ENCODE results near the gene SPDYE6.
A peak's percentile ranks its signal among the peaks of the same experiment; 100 is the strongest.
"Not testable (repeated sequence)": the region's sequence is repeated elsewhere in the genome, so short reads cannot be mapped to it uniquely, and the experiment has no call there.

Gene SPDYE6, protein sequence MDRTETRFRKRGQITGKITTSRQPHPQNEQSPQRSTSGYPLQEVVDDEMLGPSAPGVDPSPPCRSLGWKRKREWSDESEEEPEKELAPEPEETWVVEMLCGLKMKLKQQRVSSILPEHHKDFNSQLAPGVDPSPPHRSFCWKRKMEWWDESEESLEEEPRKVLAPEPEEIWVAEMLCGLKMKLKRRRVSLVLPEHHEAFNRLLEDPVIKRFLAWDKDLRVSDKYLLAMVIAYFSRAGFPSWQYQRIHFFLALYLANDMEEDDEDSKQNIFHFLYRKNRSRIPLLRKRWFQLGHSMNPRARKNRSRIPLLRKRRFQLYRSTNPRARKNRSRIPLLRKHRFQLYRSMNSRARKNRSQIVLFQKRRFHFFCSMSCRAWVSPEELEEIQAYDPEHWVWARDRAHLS

DNA sequence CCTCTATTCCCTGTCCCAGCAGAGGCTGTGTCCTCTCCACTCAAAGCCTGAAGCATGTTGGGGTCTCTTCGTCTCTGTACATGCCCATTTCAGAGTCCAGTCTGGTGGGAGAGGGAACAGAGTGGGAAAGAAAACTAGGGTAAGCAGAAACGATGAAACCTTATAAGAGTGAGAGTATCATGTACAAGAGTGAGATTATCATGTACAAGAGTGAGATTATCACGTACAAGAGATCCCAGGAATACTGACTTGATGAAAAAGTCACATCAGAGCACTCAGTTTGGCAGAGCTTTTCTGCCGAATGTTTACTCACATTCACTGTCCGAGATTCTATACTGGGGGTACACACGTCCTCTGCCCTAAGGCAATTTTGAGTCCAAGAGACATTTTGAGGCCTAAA, at the start of gene SPDYE6:
Gene SPDYE6 (minus strand): TSS at position 101 of the 400 bp plus-strand sequence. CDS start 421 bp downstream, outside the sequence.
- DNase-seq, result not testable (repeated sequence)

DNA sequence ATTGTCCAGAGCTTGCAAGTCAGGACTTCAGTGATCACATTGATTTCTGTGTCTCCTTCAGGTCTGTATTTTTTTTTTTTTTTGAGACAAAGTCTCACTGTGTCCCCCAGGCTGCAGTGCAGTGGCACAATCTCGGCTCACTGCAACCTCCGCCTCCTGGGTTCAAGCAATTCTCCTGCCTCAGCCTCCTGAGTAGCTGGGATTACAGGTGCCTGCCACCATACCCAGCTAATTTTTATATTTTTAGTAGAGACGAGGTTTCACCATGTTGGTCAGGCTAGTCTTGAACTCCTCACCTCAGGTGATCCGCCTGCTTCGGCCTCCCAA, 48.6 kb upstream of the SPDYE6 start:
- not testable (repeated sequence) for DNase-seq

DNA sequence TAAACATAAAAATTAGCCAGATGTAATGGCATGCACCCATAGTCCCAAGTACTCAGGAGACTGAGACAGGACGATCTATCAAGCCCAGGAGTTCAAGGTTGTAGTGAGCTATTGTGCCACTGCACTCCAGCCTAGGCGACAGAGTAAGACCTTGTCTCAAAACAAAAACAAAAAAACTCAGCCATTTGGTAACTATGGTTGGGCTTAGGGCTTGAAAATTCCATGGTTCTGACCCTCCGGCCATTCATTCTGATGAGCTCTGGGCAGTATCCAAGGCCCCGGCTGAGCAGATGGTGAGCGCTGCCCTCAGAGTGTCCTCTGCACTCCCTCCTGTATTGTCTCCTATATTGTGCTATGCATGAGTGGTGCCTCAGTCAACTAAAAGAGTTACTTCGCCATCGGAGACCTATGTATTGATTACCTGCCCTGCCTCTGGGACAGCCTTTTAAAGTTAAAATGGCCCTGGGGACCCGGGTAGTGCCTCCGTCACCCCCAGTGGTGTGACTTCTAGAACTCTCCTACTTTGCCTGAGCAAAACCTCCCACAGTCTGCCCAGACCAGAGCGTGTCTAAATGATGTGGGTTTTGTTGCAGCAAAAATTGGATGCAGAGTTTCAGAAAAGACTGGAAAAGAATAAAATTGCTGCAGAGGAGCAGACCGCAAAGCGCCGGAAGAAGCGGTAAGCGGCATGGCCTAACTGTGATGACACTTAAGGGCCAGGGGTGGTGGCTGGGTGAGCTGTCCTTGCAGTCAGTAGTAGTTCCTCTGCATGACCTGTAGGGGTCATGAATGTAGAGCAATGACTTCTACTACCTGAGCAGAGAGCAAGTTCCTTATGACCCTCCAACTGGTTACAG, 48.0 kb upstream of the SPDYE6 start:
- DNase-seq, result peak; percentile 19

DNA sequence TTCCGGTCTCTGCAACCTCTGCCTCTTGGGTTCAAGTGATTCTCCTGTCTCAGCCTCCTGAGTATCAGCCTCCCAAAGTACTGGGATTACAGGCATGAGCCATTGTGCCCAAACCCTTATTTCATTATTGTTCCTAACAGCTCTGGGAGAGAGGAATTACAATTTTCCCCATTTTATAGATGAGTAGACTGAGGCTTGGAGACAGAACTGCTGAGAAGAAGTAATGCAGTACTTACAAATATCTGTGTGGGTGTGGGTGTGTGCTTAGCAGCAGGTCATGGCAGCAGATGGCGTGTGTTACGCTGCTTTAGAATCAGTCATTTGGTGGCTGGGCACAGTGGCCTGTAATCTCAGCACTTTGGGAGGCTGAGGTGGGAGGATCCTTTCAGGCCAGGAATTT, 47.3 kb upstream of the SPDYE6 start:
- DNase-seq, result no peak

DNA sequence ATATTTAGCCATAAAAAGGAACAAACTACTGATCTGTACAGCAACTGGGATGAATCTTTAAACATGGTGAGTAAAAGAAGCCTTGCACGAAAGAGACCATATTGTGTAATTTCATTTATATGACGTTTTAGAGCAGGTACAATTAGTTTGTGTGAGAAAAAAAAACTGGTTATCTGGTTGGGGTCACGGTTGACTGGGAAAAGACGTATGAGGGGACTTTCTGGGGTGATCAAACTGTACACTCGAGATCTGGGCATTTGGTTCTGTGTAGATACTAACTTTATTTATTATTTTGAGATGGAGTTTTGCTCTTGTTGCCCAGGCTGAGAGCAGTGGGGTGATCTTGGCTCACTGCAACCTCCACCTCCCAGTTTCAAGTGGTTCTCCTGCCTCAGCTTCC, 44.1 kb upstream of the SPDYE6 start:
- no peak for DNase-seq

DNA sequence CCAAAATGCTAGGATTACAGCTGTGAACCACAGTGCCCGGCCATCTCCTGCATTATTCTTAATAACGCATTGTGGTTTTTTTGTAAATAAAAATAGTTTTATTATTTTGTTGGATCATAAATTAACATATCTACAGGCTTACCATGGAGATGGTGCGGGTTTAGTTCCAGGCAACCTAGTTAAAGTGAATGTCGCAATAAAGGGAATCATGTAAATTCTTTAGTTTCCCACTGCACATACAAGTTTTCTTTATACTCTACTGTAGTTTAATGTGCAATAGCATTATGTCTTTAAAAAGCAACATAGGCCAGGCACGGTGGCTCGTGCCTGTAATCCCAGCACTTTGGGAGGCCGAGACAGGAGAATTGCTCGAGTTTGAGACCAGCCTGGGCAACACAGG, 42.3 kb upstream of the SPDYE6 start:
- DNase-seq, result no peak

DNA sequence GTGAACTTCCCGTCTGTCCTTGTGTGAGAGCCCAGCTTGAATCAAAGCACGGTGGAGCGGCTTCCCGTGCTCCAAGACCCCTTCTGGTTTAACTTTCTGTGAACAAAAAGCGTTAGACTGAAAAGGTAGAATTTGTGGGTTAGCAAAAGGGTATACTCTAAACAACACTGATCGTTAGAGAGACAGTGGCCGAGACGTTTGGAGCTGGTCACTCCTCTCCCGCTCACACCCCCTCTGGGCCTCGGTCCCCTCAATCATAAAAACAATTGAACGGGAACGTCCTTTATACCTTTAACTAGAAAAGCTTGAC, 40.4 kb upstream of the SPDYE6 start:
- DNase-seq, result no peak

DNA sequence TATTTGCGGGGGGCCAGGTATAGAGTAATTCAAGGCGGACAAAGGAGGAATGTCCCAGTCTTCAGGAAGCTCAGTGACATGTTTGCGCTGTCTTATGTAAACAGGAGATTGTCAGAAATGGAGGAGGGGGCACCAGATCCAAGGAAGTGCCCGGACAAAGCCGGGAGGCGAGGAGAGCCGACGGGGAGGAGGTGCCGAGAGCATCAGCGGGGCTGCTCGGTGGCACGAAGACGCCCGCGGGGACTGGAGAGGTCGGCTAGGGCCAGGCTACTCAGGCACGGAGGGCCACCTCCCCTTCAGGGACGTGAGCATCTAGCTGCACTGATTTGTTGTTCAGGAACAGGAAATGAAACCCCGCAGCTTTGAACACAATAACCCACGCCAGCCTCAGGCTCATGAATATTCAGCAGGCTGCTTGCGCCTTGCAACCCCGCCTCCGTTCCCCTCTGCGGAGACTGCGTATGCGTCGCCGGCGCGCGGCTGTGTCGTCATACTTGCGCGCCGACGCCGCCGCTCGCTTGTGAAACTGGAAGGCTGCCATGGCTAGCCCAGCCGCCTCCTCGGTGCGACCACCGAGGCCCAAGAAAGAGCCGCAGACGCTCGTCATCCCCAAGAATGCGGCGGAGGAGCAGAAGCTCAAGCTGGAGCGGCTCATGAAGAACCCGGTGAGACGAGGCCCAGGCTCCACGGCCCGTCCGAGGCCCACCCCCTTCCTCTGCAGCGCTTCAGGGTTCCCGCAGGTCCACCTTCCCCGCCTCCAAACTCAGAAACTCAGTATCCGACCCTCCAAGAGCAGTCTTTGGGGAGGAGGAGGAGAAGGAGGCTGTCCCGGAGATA, 39.8 kb upstream of the SPDYE6 start, which contains the start of gene PRKRIP1:
Gene PRKRIP1 (plus strand): TSS at position 491 of the 837 bp plus-strand sequence. CDS start 49 bp downstream, at position 540.
- peak; percentile 95 for DNase-seq

DNA sequence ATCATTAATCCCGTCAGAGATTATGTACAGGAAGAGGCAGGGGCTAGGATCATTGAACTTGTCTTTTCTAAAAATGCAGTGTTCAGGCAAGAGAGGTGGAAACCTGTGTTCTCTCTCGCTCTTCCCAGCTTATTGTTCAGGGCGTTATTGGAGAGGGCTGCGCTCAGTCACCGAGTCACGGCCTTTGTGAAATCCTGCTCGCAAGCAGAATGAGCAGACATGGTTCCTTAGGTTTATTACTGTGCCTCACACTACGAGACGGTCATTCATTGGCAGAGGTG, 39.3 kb upstream of the SPDYE6 start:
- DNase-seq, result peak; percentile 35

DNA sequence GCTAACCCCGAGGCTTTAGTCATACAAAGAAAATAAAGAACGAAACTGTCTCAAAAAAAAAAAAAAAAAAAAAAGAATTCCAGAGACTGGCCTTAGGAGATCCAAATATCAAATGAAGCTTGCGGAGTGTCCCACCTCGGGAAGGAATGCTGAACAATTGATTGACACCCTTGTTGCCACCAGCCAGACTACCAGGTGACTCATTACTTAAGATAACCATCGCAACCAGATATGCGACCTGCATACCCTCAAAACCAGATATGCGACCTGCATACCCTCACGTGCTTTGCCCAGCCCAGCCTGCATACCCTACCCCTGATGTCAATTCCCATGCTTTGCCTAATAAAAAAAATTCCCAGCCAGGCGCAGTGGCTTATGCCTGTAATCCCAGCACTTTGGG, 37.2 kb upstream of the SPDYE6 start:
- no peak for DNase-seq

DNA sequence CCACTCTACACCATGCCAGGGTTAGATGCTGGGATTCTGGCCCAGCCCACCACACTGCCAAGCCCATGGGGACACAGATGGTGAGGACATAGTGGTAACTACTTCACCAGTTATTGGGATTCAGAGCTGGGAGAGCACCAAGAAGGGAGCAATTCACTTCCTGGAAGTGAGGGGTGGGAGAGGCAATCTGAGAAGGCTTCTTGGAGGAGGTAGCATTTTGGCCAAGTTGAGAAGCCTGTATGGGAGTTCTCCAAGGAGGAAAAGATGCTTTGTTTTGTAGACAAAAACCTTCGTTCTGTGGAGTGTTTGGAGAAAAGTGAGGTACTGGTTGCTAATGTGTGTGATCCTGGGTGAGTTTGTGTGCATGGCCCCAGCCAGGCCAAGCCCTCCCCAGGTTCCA, 36.1 kb upstream of the SPDYE6 start:
- no peak for DNase-seq

DNA sequence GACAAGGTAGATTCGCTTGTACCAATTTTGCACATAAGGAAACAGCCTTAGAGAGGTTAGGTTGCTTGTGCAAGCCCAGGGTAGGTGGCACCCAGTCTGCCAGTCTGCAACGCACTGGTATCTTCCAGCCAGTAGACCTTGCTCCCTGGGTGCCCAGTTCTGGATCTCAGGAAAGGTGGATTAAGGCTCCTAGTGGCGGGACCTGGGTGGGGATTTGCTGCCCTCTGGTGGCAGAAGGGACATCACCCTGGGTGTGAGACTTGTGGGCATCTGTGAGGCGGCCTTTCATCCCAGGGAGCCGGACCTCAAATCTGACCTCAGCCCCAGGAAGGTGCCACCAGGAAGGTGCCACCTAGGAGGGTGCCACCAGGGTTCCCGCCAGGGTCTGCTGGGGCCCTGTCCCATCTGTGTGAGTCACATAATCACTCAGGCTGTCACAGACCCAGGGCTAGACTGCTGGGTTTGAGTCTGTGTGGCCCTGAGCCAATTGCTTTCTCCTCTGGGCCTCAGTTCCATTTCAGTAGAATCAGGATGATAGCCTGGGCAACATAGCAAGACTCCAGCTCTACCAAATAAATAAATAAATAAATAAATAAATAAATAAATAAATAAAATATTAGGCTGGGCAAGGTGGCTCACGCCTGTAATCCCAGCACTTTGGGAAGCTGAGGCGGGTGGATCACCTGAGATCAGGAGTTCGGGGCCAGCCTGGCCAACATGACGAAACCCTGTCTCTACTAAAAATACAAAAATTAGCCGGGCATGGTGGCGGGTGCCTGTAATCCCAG, 34.6 kb upstream of the SPDYE6 start:
- peak; percentile 76 for DNase-seq

DNA sequence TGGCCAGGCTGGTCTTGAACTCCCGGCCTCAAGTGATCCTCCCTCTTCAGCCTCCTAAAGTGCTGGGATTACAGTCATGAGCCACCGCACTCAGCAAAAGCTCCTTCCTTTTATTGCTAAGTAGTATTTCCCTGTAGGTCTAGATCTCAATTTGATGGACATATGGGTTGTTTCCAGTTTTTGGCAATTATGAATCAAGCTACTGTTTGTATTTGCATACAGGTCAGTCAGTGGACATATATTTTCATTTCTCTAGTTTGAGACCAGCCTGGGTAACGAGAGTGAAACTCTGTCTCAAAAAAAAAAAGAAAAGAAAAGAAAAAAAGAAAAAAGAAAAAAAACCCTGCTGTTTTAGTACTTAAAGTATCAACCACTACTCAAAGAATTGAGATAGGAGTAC, 33.6 kb upstream of the SPDYE6 start:
- no peak for DNase-seq

DNA sequence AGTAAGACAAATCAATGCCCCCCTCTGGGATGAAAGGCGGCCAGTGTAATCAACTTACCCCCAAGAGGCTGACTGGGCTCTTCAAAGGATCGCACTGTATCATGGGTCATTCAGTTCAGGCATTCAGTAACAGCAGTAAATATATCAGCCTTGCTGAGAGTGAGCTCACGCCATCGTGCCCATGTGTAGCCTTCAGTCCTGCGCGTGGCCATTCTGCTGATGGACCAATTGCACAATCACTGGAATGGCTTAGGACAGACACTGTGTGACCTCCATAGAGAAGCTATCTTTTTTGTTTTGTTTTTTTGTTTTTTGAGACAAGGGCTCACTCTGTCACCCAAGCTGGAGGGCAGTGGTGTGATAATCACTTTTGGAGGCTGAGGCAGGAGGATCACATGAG, 30.8 kb upstream of the SPDYE6 start:
- no peak for DNase-seq

DNA sequence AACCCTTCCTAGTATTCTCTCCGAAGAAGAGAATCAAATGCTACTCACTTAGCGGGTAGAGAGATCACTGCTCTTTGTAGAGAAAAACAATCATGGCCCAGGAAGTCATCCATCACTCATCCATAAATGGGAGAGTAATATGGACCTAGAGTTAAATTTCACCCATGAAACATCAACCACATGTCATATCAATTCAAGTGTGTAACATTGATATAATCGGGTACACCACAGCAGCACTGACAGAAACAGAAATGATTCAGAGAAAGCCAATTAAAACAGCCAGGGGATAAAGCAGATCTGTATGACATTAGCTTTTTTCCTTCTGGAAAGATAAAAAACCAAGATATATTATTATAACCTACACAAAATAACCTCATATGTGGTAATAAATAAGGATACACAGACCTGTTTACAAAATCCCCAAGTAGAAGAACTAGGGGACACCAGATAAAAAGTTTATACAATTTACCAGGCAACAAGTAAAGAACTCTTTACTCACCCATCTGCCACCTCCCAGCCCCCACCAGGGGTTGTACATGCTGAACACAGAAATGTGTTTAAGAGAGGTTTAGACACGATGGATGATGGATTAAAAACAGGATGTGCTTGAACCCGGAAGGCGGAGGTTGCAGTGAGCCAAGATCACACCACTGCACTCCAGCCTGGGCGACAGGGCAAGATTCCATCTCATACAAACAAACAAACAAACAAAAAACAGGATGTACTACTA, 25.6 kb upstream of the SPDYE6 start:
- not testable (repeated sequence) for DNase-seq

DNA sequence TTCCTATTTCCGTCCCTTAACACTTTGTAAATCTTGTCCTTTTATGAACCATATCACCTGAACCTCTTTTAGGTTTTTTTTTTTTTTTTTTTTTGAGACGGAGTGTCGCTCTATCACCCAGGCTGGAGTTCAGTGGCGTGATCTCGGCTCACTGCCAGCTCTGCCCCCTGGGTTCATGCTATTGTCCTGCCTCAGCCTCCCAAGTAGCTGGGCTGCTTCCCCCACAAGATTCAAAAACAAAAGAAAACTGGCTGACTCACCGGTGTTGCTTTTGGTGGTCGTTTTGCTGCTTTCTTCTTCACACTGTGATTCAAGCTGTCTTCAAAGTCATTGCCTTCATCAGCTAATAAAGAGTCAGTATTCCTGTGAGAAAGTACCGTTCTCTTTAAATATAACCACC, 24.6 kb upstream of the SPDYE6 start:
- not testable (repeated sequence) for DNase-seq

DNA sequence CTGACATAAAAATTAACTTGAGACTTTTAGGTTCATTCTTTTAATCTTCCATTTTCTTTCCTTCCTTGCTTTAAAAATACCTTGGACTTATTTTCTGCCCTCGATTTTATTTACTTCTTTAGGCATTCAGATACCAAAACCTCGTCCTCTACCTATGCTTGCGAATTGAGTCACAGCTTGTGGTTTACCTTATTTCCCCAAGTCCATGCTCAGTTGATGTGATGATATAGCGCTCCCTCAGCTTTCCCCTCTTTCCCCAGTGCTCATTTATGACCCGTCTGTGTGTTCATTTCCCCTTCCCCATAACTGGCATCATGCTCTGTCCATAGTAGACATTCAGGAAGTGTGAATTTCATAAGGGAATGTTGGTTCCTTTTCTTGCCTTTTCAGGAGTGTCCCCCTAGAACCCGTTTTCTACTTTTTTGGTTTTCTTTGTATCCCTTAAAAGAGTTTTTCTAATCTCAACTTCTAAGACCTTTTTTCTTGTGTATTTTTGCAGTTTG, 20.8 kb upstream of the SPDYE6 start:
- no peak for DNase-seq

DNA sequence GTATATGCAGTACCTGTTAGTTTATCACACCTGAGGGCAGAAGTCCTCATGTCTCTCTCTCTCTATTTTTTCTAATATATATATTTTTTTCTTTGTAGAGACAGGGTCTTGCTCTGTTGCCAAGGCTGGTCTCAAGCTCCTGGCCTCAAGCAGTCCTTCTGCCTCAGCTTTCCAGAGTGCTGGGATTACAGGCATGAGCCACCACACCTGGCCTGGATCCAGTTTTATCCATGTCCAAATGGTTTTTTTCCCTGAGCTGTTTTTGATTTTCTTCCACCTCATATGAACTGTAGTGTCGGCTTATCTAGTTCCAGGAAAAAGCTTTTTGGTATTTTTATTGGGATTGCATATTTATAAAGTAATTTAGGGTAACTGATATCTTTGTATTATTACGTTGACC, 16.6 kb upstream of the SPDYE6 start:
- not testable (repeated sequence) for DNase-seq

DNA sequence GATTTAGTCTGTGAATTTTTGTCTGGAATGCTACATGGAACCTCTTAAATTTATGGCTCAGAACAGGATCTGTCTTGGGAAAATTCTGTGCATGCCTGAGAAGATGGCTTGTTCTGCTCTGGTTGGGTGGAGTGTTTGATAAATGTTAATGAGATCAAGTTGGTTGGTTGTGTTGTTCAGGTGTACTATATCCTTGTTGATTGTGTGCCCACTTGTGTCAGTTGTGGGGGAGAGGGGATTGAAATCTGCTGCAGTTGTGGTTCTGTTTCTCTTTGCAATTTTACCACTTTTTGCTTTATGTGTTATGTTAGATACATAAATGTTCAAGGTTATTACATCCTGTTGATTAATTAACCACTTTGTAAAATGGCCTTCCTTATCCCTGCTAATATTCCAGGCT, 13.8 kb upstream of the SPDYE6 start:
- DNase-seq, result not testable (repeated sequence)

DNA sequence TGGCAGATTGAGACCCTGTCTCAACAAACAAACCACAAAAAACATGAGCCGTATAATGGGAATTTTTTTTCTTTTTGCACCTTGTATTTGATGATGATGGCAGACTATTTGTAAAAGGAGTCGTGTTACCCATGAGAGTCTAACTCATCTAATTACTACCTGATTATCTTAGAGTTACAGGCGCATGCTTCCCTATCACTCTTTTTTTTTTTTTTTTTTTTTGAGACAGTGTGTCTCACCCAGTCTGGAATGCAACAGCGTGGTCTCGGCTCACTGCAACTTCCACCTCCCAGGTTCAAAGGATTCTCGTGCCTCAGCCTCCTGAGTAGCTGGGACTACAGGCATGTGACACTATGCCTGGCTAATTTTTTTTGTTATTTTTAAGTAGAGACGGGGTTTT, 9.1 kb upstream of the SPDYE6 start:
- DNase-seq, result not testable (repeated sequence)

DNA sequence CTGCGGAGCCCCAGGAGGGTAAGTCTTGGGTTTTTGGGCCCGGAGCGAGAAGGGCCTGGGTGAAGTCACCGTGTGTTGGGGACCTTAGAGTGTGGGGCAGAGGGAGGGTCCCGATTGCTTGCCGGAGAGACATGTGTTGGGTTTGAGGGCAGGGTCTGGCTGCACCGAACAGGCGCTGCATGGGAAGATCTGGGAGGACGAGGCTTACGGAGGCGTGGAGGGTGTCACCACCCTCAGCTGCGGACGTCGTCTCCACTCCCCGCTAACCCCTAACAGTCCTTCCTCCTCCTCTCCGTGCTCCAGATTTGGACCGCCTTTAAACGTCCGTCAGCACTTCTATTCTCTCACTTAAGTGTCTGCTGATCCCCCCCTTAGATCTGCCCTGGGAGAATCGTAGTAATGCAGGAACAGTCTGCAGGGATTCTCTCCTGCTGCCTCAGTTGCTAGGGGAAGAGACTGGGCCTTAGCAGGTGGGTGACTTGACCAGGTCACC, 8.2 kb upstream of the SPDYE6 start:
- not testable (repeated sequence) for DNase-seq
